GM18498 (cell line): ENCODE data around the gene PROM1.

Experiments
- ATAC-seq: cut with Tn5 transposase; IDR thresholded peaks from one replicate; pipeline ENCODE4 v1.9.1; 2021; ENCODE audit warnings: mild to moderate bottlenecking, moderate library complexity; ENCODE audit not compliant: unreplicated experiment

The PROM1 gene

GRCh38 chr4:16083241-16084191 is at the start of gene PROM1:
TSS of gene PROM1 (minus strand) at chr4:16084023. CDS start at chr4:16075906, 8,117 bp downstream.
- ATAC-seq, result no peak

GRCh38 chr4:16133406-16133805 is 49.6 kb upstream of the PROM1 start:
- ATAC-seq, result no peak

GRCh38 chr4:16131293-16131692 is 47.5 kb upstream of the PROM1 start:
- ATAC-seq, result no peak

- ATAC-seq, result no peak
Measured at GRCh38 chr4:16129336-16129735, 45.5 kb upstream of the PROM1 start.

DNA sequence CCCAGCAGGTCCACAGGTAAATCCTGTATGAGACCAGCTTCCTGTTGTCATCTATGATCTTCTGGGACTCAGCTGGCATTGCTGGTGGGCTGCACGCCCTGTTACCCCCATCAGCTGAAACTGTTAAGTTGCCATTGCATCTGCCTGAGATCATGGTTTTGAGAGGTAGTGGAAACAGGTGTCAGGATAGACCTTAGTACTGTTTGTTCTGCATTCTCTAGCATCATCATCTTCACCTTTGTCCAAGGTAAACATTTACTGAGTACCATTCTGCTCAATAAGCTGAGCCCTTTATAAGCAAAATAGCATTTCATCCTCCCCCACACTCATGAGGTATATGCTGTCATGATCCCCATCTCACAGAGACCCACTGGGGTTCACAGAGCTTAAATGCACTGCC is 42.9 kb upstream of the PROM1 start:
- ATAC-seq, result no peak

GRCh38 chr4:16125571-16126445 is 42.0 kb upstream of the PROM1 start:
- no peak for ATAC-seq

DNA sequence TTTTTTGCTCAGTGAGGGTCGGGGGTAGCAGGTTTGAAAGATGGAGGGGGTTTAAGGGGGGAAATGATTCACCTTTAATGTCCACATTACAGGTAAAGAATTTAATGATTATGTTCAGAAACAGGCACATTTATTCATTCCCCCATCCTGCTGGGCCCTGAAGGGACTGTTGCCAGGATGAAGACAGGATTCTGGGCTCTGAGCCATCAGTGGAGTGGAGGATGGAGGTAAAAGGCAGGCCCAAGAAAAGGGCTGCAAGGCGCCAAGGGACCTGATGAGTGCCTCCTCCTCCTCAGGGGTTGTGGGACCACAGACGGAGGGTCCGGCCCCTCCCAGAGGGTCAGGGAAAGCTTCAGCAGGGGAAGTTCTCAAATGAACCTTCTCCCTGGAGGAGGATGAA is 40.4 kb upstream of the PROM1 start:
- no peak for ATAC-seq

DNA sequence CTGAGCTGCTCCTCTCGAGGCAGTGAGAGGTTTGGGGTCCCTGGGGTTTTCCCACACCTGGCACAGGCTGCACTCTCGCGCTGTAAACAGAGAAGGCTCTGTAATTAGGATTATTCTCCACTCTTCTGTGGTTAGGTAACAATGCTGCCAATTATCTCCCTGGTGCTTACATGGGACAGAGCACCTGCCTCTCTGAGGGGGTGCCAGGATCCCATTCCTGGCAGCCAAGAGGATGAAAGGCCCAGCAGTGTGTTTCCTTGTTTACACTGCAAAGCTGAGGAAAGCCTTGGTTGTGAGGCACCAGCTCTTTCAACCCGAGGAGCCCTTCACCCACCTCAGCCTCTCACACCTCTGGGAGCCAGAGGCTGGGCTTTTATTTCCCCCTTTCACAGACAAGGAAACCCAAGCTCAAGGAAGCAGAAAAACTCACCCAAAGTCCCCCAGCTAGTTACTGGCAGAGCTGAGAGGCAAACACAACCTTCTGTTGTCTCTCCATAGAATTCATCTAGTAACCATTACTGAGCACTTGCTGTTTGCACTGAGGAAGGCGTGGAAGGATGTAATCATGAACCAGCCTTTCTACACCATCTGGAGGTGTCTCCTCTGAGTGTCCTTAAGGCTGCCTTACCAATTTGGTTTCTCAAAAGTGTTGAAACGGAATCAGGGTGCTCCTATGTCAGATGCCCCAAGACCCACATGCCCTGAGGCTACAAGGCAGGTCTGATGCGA is 39.7 kb upstream of the PROM1 start:
- ATAC-seq, result no peak

DNA sequence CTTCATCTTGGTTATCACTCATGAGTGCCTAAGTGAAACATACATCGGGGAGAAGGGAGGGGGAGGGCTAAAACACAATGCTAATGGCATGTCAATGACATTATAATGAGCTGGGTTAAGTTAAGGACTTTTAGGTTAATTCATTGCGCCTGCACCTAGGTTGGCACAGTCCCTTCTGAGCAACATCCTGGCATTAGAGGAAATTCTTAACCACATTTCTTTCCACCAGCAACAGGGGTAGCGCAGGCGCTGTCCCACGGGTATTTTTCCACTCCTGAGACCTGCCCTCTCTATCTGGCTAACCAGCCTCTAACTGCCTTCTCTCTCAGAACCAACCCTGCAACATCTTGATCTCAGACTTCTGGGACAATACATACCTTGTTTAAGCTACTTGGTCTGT is 39.0 kb upstream of the PROM1 start:
- ATAC-seq, result no peak

- no peak for ATAC-seq
Measured at GRCh38 chr4:16122308-16122711, 38.5 kb upstream of the PROM1 start.

DNA sequence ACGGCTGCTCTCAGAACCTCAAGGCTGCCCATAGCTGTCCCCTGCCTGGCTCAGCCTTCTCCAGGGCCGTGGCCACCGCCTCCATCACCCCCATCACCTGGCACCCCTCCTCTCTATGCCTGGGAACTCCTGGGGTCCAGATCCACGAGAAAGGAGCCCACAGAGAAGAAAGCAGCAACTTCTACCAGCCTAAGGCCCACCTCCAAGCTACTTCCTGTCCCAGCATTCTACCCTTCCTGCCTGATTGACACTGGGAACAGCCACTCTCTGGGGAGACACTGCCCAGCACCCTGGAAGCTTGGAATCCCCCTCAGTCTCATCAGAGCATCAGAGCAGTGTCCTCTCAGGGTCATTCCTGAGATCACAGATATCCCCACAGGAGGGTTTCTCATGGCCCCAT is 36.9 kb upstream of the PROM1 start:
- no peak for ATAC-seq

DNA sequence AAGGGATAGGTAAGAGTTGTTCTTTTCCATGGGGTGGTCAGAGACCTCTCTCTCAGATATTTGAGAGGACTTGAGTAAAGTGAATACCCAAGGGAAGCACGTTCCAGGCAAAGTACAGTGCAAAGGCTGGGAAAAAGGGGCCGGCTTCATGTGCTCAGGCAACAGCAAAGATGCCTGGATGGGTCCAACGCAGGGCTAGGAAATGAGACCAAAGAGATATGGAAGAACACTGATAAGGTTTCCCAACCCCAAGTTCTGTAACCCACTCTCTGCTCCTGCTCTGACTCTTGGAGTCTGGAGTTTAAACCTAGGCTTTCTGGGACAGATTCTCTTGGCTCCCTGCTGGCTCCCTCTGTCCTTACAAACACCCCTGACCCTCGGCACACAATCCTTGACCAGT is 36.2 kb upstream of the PROM1 start:
- ATAC-seq, result no peak

- ATAC-seq, result no peak
Measured at GRCh38 chr4:16118090-16118489, 34.3 kb upstream of the PROM1 start.

DNA sequence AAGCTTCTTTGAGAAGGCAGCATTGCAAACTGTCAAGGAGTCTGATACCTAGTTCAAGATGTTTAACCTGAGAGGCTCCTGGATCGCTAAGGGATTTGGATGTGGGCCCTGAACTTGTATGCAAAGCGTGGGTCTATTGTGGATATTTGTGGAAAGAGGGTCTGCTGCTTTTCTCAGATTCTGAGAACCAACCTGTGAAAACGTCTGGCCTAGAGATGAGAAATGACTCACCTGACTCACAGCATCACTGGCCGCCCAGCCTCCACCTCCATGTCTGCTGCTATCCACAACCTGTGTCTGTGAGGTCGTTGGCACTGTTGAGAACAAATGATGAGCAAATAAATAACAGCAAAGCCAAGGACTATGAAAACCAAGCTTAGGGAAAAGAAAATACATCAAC is 33.3 kb upstream of the PROM1 start:
- ATAC-seq, result no peak

- ATAC-seq, result no peak
Measured at GRCh38 chr4:16116493-16116990, 32.7 kb upstream of the PROM1 start.

- no peak for ATAC-seq
Measured at GRCh38 chr4:16116019-16116418, 32.2 kb upstream of the PROM1 start.

DNA sequence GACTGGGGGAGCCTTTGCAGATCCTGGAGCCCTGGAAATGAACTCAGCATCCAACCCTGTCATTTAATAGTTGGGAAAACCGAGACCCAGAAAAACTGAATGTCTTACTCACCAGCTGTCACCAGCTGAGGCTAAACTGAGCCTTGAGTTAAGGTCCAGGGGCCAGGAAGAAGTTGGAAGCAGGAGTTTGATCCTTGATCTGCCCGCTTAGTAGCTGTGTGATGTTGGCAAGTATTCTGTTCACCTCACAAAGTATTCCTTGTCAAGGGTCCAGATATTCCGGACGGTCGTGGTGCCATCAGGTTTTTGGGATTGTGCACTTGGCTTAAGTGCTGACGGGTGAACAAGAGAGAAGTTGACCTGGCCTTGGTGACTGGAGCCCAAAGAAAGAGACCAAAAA is 30.7 kb upstream of the PROM1 start:
- no peak for ATAC-seq

- ATAC-seq, result no peak
Measured at GRCh38 chr4:16113741-16114140, 29.9 kb upstream of the PROM1 start.

DNA sequence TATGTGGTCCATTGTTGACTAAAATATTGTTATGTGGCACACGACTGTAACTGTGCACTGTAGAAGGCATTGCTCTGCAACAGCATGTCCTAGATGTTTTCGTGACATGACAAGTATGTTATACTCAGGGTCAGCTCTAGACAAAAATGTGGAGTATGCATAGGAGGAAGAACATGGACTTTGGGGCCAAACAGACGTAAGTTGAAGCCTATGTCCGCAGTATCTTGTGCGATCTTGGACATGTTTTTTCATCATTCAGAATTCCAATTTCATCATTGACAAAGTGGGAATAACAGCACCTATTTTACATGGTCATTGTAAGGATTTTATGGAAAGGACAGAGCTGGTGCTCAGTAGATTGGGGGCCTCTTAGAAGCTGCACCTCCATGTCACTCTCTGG is 27.7 kb upstream of the PROM1 start:
- no peak for ATAC-seq

DNA sequence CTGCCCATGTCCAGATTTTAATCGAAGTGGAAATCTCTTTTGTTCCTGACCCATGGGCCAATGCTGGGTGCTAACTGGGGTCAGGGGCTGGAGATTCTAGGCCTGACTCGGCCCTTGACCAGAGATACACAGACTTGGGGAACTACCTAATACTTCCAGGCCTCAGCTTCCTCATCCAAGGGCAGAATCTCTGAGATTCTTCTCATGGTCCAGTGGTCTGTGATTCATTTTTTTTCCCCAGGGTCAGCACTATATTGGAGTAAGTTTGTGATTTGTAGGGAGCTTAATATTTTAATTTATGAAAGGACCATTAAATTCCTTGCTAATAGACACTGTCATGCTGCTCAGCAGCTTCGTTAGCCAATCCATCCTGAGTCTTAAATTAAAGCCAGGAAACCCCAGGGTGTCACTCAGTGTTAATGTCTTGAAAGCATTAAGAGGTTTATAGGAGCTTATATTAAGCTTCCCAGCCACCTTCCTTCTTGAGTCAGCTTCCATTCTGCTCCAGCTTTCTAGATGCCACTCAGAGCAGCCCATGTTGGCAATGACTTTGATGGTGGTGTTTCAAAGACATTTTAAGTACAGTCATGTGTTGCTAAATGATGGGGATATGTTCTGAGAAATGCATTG is 27.0 kb upstream of the PROM1 start:
- no peak for ATAC-seq
